SIG-M5 treated with dmso at 0.1 percent for 504 hours (cell line): ENCODE results near the gene PAQR7.
A peak's percentile ranks its signal among the peaks of the same experiment; 100 is the strongest.

ENCODE experiments used
- DNase-seq: peaks from one replicate; lab custom pipeline; 2025; ENCODE audit not compliant: unreplicated experiment; lab: John Stamatoyannopoulos, UW

PAQR7 gene

DNA sequence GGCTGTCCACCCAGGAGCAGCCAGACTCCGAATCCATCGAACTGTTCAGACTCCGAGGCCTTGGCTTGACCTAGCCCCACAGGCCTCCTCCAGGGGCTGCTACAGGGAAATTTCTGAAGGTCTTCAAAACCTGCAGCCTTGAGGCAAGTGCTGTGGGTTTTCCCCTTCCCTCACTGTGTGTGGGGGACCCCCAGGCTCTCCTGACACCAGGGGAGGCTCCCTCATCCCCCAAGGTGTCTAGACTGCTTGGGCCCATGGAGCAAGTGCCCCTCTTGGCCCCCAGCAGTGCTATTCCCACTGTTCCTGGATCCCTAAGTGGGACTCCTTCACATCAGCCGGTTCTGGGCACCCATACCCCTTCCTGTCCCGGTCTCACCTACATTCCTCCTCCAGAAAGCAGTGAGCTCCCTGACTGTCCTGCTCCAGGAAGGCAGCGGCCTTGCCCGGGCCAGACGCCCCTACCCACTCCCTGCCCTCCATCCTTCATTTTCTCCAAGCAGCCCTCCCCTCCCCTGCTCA lies 814 bp downstream of the PAQR7 start:
- DNase-seq, result no peak

DNA sequence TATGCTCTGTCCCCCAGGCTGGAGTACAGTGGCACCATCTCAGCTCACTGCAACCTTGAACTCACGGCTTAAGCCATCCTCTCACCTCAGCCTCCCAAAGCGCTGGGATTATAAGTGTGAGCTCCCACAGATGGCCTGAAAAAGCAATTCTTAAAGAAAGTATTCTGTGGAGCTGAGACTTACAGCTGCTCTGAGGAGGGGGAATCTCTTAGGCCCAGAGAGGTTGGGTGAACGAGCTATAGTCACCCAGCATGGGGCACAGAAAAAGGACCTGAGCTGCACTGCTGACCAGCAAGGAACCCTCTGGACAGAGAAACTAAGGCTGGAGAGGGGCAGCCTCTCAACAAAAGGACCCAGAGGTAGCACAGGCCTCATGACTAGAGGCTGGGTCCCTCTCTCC lies 1.3 kb downstream of the PAQR7 start:
- no peak for DNase-seq

DNA sequence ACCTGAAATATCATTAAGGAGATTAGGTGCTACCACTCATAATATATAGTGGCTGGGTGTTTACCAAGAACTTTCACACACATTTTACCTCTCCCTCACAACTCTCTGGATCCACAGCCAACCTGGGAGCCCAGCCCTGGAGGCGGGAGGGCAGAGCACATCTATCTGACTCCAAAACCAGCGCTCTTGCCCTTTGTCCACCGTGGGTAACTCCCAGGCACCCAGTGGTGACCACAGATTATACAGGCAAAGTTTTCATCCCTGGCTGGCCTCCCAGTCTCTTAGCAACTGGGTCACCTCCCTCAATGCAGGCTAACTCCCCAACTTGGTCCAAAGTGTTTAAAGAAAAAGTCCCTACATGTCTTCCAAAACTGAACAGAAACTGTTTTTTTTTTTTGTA lies 2.4 kb downstream of the PAQR7 start:
- DNase-seq, result no peak

DNA sequence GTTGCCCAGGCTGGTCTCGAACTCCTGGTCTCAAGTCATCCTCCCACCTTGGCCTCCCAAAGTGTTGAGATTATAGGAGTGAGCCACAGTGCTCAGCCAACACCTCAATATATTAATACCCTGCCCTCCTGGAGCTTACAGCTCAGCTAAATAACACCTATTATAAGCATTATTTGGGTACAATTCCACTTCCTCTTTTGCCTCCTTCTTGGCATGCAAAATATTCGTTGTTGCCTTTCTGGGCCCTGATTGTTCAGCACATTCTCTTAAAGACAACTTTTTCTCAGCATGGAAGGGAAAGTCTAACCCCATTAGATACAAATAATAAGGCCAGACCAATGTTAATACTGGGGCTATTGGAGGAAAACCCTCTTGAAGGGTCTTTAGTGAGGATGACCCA lies 2.8 kb downstream of the PAQR7 start:
- no peak for DNase-seq

DNA sequence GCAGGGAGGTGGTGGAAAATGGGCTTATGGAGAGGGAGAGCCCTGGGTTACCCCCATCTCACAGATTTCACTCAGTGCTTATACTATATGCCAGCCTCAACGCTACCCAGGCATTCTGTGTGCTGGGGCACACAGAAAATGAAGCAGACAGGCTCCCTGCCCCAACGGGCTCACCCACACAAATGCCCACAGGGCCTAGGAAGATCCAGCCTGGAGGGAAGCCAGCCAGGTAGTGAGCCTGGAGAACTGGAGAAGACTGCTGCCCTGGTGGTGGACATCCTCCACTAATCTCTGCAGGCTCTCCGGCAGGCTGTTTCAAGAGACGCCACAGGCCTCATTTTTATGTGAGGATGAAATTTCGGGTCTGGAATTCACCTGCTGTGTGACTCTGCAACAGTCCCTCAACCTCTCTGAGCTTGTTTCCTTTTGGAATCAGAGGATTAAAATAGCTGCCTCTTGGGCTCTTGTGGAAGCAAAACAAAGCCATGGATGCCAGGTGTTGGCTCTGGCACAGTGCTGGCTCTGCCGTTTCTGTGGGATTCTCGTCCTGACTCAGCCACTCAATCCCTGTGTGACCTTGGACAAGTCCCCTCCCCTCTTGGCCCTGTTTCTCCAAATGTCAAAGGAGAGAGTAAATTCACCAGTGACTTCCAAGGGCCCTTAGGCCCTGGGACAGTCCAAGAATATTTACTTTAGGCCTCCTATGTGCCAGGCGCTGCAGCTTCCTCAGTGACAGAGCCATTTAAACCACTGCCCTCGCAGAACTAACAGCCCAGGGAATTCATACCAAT lies 3.6 kb downstream of the PAQR7 start:
- no peak for DNase-seq

DNA sequence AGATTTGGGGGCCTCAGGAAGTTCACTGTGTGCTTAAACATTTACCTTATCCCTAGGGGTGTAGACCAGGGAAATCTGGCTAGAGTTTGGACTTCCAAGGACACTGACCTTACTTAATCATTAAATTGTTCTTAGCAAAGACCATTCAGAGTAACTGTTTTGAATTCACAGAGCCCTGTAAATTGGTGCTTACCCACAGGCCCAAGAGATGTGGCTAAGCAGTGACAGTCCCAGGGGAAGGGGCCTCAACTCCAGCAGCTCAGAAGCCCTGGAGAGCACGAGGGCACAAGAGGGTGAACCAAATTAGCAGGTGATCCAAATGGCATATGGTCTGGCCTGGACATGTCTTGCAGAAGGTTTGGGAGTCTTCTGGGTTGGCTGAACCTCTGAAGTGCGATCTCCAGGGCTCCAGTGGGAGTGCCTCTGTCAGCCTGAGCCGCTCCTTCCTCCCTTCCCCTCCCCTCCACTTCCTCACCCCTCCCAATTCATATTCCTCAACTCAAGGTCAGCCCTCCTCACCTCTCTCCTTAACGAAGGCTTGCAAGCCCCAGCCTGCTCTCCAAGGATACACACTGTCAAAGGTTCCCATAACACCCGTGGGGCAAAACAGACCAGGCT lies 4.3 kb downstream of the PAQR7 start:
- DNase-seq, result no peak

DNA sequence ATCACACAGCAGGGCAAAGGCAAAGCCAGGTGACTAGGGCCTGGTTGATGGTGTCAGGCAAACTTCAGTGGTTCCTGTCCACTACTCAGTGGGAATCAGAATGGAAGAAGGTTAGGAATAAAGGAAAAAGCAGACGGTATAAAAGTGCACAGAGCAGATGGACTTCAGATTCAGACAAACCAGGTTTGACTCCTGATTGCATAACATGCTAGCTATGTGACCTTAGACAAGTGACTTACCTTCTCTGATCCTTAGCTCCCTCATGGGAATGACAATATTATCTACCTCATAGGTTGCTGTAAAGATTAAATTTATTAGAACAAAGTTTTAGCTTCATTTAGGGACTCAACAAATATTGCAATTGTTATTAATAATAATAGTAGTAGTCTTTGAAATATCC lies 4.9 kb downstream of the PAQR7 start:
- DNase-seq, result no peak

DNA sequence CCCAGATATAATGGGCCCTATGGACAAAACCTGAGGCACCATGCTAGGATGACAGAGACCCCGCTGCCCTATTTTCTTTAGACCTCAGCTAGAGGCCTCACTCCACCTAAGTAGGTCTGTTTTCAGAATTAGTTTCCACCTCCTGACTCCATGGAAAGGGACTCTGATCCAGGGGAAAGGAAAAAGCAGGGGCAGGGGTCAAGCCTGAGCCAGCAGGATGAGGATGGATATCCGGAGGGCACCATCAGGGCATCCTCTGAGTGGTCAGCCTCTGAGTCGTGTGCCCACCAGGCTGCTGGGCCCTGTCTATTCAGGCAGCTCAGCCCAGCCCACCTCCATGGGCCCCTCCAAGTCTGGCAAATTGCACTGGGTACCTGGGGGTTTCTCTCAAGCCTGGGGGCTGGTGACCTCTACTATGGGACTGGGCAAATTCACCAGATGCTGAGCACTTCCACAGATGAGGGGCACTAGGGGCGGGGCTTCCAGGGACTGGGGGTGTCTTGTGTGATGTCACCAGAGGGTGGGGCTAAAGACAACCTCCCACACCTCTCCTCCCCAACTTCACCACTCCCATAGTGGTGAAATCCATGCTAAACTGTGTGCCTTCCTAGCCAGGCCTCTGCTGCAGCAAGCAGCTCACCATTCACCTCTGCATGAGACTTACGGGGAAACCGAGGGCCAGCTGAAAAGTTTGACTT lies 5.5 kb downstream of the PAQR7 start:
- DNase-seq, result peak; percentile 10

DNA sequence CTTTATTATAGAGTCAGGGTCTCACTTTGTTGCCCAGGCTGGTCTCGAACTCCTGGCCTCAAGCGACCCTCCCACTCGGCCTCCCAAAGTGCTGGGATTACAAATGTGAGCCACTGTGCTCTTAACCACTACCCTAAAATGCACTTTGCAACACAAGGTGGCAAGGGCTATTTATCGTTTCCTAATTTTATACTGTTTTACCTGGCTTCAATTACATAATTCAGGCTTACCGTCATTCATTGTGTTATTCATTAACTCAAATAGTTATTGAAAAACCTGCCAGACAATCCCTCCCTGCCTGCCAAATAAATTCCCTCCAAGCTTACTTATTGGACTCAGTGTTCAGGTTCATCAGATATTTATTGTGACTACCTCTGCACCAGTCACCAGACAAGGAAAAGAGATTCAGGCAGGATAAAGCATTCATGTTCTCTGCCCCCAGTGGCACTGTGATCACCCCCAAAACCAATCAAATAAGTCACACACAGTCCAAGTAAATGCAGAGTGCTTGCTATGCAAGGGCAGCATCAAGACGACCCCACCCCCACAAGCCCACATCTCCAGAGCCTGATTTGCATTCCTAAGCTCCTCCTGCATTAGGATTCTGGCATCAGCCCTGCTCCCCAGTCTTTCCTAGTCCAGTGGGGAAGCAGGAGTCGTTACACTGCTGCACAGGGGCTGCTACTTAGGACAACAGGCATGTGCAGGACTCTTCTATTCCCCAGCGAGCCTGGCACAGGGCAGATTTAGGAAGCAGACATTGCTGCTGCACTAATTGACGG lies 8.1 kb downstream of the PAQR7 start:
- no peak for DNase-seq

DNA sequence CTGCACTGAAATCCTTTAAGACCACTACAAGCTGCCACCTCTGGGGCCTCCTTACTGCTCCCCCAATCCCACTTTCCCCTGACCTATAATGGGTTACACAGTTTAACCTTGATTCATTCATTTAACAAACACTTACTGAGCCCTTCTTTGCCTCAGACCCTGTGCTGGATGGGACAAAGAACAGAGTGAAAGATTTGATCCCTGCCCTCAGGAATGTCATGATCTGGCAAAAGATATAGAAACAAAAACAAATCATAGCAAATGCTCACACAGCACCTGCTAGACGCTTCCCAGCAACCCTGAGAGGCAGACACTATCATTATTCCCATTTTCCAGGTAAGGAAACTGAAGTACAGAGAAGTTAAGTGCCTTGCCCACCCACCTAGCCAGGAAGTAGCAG lies 9.2 kb downstream of the PAQR7 start:
- DNase-seq, result no peak

DNA sequence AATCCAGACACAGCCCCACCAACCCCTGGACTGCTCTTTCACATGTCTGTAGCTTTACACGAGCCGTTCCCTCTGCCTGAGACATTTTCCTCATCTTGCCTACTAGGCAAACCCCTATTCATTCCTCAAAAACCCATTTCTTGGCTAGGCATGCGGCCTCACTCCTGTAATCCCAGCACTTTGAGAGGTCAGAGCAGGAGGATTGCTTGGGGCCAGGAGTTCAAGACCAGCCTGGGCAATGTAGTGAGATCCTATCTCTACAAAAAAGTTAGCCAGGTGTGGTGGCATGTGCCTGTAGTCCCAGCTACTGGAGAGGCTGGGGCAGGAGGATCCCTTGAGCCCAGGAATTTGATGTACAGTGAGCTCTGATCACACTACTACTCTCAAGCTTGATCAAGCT lies 11.1 kb downstream of the PAQR7 start:
- no peak for DNase-seq

DNA sequence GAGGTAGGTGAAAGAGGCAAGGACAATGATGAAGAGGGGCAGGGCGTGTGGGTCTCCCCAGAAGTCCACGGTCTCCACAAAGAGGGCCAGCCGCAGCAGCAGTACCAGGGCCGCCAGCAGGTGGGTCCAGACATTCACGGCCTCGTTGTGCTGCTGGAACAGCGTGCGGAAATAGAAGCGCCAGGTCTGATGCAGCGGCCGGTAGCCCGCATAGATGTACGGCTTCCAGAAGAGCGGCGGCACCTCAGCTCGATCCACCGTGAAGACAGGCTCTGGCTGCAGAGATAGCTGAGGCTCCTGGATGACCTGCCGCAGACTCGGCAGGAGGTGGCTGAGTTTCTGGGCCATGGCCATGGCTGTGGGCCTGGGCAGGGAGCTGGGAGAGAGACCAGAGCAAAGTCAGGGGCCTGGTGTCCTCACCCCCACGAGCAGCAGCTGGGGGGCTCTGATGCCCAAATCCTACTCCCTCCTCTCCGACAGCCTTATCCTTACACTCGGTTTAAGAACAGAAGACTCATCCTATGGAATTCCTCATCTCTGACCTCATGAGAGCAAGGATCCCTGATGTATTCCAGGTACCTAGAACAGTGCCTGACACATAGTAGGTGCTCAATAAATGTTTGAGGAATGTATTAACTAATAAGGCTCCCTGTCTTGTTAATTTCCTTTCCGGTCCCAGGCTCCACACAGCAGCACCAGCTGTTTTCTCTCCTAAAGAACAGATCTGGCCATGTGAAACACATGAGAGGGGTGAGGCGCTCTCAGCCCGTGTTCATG lies 11.8 kb downstream of the PAQR7 start:
- no peak for DNase-seq

DNA sequence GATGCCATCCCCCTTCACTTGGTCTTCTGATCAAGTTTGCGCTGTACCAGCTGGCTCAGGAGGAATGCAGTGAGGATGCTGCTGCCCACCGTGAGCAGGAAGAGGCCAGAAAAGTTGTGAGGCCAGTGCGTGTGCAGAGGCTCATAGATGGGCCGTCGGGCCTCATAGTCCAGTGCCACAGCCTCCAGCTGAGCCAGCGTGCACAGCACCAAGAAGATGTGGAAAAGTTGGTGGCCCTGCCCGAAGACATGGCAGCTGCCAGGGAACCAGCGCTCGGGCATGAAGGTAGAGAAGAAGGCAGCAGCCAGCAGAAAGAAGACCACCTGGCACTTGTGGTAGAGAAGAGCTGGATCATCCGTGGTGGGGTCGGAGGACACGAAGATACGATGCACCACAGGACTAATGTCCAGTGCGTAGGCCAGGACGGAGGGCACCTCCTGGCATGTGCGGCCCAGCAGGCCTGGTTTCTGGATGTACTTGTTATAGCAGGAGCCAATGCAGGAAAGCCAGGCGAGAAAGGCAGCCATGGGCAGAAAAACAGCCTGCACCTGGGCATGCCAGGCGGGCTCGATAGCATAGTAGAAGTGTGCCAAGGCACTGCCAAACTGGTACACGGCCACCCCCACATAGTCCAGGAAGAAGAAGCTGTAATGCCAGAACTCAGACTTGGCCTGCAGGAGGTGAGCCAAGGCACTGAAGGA lies 12.6 kb downstream of the PAQR7 start:
- DNase-seq, result no peak

DNA sequence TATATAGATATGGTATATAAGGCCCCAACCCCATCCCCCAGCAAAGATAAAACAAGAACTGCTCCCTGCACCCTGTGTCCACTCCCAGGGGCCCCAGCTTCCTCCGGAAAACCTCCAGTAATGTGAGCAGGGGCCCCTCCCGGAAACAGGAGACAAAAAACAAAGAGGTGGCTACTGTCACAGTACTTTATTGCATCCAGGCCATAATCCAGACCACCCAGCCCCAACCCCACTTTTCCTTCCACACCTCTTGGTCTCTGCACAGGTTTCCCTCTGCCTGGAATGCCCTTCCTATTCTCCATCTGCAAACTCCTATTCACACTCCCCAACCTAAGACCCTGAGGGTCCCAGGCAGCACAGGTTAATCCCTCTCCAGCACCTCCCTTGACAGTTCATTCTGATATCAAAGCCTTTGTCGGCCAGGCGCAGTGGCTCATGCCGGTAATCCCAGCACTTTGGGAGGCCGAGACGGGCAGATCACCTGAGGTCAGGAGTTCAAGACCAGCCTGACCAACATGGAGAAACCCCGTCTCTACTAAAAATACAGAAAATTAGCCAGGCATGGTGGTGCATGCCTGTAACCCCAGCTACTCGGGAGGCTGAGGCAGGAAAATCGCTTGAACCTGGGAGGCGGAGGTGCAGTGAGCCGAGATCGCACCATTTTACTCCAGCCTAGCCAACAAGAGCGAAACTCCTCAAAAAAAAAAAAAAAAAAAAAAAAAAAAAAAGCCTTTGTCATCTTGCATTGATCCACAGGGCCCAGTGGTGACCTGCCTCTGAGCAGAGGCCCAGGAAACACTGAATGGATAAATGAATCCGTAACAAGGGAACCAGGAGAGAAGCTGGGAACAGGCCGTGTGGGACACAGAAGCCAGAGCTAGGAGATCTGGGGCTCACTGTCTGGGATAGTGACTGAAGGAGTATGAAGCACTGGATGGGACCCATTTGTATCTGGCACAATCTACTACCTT lies 13.9 kb downstream of the PAQR7 start:
- peak; percentile 51 for DNase-seq

DNA sequence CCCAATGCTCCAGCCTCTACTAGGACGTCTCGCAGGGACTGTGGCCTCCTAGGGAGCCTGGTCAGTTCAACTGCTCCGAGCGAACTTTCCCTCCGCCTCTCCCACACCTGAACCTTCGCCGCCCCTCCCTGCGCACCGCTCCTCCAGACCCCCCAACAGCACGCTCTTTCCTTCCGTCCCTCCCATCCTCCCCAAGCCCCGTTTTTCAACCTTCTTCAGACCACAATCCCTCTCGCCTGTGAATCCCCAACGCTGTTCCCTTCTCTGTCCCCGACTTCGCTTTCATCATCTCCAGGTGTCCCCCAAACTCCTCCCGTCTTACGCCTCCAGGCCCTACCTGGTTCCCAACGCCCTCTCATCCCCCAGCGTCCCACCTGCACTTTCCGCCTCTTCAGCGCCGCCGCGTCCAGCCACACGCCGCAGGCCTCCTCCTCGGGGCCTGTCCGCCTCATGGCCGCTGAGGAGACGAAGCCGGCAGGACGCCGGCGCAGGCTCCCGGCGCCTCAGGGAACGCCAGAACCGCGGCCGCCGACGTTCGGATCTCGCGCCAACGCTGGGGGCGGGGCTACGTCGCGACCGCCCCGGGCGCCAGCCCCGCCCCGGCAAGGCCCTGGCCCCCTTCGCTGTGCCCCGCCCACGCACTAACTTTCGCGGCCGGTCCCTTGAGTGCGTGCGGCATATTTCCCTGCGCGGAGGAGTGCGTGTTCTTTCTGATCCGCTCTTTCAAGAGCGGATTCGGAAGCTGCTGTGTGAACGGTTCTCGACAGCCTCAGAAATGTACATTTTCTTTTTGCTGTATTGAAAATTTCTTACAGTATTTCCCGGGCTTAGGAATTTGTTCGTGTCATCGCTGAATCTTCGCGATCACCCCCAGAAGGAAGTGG lies 16.4 kb downstream of the PAQR7 start, which contains the start of gene AUNIP:
AUNIP (minus strand) TSS at position 552 of the 884 bp plus-strand sequence; CDS start at position 452, 100 bp downstream.
- peak; percentile 78 for DNase-seq

DNA sequence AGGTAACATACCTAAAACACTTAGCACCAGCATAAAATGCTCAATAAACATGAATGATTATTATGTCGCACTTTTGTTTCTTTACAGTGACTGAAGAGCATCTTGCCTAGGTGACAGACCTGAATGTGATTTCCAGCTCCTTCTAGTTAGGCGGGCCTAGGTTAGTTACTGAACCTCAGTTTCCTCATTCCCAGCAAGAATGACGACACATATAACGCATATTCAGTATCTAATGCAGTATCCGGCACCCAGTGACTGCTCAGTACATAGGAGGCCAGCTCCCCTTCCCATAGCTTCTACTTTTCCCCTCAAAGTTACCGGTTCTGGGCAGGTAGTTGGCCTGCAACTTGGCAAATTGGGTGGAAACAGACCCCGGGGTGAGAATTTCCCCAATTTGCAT lies 17.0 kb downstream of the PAQR7 start:
- peak; percentile 60 for DNase-seq

DNA sequence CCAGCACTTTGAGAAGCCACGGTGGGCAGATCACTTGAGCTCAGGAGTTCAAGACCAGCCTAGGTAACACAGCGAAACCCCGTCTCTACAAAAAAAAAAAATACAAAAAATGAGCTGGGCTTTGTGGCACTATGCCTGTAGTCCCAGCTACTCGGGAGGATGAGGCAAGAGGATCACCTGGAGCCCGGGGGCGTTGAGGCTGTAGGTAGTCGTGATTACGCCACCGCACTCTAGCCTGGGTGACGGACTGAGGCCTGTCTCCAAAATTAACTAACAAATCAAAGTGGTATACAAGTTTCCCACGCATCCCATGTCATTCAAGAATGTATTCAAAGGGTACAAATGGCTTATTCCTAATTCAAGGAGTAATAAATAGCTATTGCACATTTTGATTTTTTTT lies 18.7 kb downstream of the PAQR7 start:
- no peak for DNase-seq

DNA sequence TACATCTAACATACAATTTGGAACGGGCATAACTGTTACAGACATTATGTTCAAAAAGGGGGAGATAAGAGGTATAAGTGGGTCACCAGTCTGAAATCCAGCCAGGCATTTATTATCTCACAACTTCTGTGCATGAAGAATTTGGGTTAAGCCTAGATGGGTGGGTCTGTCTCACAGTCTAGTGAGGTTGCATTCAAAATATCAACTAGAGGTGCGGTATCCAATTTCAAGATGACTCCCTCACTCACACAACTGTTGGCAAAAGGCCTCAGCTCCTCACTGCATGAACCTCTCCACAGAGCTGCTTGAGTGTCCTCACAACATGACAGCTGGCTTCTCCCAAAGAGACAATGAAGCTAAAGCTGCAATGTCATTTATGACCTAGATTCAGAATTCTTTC lies 21.0 kb downstream of the PAQR7 start:
- DNase-seq, result no peak
